Fibroblast of lung (primary cell): Measurements from ENCODE around the gene AGXT.

Source experiments
- EZH2 ChIP-seq: IDR thresholded peaks from 2 replicates; pipeline ENCODE4 v1.5.1; 2012; ENCODE audit warnings: low read length, control low read depth, mild to moderate bottlenecking; ENCODE audit errors: missing control alignments
- TF ChIP-seq, protein P1 (sequence below), 2 donors: IDR thresholded peaks in 1 of 2; conservative IDR thresholded peaks in 1 of 2; 1 replicate in 1 of 2; 2 replicates in 1 of 2; pipeline ENCODE4 v1.5.1; 2011 to 2012; ENCODE audit warnings: low read length in 2 of 2, control low read depth in 1 of 2, inconsistent platforms in 1 of 2, low read depth in 1 of 2, mild to moderate bottlenecking in 1 of 2

DNA sequence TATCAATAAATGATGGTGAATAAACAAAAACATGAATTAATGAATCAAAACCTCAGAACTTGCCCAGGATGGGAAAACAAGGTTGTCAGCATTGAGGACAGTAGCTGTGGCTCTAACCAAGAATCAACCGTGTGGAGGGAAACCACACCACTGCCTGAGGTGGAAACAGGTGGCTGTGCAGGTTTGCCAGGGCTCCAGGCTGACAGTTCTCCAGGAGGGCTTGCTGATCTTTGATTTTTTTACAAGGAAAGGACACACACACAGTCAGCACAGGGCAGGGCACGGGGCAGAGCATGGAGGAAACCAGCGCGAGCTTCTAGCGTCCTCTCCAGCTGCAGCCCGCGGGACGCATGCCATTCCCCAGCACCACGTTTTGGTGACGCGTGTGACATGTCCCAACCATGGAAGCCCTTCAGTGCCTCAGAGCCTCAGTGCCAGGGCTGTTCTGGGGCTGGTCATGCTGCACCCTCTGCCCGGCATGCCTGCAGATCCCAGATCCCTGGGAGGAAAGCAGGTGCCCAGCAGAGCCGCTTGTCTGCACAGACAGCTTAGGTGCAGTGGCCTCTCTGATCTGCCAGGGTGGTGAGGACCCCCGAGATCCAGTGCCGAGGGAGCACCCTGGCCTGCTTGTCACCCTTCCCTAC lies 15.8 kb upstream of the AGXT start:
- TF ChIP-seq, protein P1, sequence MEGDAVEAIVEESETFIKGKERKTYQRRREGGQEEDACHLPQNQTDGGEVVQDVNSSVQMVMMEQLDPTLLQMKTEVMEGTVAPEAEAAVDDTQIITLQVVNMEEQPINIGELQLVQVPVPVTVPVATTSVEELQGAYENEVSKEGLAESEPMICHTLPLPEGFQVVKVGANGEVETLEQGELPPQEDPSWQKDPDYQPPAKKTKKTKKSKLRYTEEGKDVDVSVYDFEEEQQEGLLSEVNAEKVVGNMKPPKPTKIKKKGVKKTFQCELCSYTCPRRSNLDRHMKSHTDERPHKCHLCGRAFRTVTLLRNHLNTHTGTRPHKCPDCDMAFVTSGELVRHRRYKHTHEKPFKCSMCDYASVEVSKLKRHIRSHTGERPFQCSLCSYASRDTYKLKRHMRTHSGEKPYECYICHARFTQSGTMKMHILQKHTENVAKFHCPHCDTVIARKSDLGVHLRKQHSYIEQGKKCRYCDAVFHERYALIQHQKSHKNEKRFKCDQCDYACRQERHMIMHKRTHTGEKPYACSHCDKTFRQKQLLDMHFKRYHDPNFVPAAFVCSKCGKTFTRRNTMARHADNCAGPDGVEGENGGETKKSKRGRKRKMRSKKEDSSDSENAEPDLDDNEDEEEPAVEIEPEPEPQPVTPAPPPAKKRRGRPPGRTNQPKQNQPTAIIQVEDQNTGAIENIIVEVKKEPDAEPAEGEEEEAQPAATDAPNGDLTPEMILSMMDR (conservative IDR thresholded peaks at IDR 0.05 in 1 of 2, IDR thresholded peaks at IDR 0.05 in 1 of 2; ENCODE audit: low read depth in 1 of 2, low read length in 2 of 2) = no peak
- no peak for TF ChIP-seq EZH2
